GM18870 (cell line): Measurements from ENCODE around the gene PARD6A.

Source experiments
- ATAC-seq: cut with Tn5 transposase; IDR thresholded peaks from one replicate; pipeline ENCODE4 v1.9.1; 2021; ENCODE audit warnings: moderate library complexity; ENCODE audit not compliant: unreplicated experiment

Gene PARD6A

GRCh38 chr16:67653789-67654402 is 6.9 kb upstream of the PARD6A start:
- no peak for ATAC-seq

DNA sequence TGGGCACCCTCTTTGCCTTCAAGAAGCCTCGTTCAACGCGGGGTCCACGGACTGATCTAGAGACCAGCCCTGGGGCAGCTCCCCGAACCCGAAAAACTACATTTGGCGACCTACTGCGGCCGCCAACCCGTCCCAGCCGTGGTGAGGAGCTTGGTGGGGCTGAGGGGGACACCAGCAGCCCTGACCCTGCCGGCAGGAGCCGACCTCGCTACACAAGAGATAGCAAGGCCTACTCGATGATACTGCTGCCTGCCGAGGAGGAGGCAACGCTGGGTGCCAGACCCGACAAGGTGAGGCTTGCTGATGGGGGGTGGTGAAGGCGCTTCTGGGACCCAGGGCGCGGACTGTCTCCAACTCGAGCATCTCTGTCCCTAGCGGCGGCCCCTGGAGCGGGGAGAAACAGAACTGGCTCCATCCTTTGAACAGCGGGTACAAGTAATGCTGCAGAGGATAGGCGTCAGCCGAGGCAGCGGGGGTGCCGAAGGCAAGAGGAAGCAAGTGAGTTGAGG is 6.3 kb upstream of the PARD6A start:
- no peak for ATAC-seq

- ATAC-seq: no peak
Measured at GRCh38 chr16:67655363-67655762, 5.4 kb upstream of the PARD6A start.

GRCh38 chr16:67656344-67657016 is 4.3 kb upstream of the PARD6A start:
- no peak for ATAC-seq

DNA sequence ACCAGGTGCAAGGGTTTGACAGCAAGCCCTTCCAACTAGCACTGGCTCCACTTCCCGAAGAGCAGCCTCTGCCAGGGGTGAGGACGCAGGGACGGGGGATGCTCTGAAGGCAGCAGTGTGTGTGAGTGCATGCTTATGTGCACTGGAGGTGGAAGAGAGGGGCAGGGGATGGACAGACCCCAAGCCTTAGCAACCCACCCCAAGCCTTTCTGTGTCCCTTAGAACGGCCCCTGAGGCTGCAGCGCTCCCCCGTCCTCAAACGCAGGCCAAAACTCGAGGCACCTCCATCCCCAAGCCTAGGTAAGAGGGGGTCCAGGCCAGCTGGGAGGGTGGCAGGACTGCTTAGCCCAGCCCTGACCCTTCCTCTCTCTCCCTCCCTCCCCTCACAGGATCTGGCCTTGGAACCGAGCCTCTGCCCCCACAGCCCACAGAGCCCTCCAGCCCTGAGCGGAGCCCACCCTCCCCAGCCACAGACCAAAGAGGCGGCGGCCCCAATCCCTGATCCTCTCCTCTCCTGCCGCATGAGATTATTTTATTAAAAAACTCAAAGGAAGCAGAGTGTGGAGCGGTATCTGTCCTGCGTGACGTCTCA is 3.6 kb upstream of the PARD6A start:
- no peak for ATAC-seq

DNA sequence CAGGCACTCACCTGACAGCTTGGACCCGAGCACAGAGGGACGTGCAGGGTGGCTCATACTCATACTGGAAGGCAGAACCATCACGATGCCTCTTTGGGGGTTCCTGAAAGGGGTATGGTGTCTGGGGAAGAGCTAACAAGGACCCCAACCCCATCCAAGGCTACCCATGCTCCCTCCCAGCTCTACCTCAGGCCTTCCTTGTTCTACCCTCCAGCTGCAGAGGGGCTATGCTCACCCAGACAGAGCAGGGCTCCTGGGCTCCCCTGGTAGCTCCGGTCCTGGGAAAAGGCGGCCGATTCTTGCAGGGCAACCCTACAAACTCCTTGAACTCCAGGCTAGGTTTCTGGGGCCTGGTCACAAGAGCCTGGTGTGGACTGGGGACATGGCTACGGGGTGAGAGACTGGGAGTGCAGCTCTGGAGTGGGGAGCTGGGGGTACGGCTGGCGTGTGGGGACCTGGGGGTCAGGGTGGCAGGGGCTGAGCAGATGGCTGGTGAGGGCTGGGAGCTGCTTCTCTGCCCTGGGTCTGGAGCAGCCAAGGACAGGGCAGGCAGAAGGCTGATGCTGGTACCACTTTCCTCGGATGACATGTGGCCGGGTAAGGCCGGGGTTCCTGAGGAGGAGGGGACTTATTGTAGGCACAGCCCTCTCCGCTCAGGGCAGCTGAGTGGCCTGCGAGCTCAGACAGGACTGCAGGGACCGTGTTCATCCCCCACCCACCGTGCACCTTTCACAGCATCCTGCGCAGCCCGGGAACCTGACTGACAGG is 2.8 kb upstream of the PARD6A start:
- ATAC-seq: no peak

DNA sequence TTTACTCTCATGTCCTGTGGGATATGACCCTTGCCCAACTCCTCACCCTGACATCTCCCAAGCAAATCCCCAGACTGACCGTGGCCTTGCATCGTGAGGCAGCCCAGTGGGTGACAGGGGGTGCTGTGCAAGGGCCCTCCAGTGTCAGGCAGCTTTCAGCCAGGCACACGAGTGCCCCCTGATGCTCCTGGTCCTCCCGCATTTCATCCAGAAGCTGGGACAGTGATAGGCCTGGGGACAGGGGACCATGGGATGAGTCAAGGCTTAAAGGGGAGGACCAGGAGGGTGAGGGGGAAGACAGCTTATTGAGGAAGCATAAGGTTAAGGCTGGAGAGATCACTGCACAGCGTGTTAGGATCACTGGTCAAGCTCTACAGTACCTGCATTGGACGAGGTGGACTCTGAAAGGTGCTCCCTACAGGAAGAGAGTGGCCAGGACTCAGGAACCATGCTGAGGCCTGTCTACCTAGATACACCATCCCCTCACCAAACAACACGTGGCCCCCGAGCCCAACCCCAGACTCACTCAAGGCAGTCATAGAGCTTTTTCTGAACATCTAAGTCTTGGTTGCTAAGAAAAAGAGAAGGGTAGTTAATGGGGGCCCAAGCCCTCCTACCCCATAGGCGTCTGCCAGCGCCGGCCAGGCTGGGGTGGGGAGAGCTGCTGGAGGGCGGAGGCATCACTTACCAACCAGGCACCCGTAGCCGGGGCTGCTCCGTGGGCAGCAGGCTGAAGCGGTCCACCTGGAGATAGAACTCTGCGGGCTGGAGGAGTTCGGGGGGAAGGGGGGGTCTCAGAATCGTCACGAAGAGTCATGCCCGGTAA is 1.7 kb upstream of the PARD6A start:
- ATAC-seq: no peak

GRCh38 chr16:67659675-67660563 is 841 bp upstream of the PARD6A start, which contains the start of gene ACD:
TSS of gene ACD (minus strand) at chr16:67660260. CDS start at chr16:67660220, 40 bp downstream.
- peak; percentile 39 for ATAC-seq

DNA sequence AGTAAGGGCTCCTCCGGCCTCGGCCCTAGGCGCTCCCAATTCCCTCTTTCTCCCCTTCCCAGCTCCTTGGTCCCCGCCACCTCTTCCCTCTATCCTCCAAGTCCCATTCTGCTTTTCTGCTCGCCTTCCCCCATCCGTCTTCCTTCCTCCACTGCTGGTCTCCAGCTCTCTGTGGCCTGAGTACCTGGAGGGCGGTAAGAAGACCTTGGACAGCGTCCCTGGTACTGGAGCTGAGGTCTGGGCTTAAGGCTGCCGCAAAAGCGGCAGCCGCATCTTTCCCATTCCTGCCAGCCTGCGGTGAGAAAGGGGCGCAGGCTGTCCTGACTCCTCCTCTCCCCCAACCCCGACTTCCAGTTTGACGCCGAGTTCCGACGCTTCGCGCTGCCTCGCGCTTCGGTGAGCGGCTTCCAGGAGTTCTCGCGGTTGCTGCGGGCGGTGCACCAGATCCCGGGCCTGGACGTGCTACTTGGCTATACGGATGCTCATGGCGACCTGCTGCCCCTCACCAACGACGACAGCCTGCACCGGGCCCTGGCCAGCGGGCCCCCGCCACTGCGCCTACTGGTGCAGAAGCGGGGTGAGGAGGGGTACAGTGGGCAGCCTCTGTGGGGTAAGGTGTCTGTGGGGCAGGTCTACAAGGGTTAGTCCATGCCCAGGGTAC is 471 bp downstream of the PARD6A start:
- ATAC-seq: no peak

- ATAC-seq: no peak
Measured at GRCh38 chr16:67661886-67662652, 1.3 kb downstream of the PARD6A start.

- no peak for ATAC-seq
Measured at GRCh38 chr16:67662653-67663010, 1.9 kb downstream of the PARD6A start.

DNA sequence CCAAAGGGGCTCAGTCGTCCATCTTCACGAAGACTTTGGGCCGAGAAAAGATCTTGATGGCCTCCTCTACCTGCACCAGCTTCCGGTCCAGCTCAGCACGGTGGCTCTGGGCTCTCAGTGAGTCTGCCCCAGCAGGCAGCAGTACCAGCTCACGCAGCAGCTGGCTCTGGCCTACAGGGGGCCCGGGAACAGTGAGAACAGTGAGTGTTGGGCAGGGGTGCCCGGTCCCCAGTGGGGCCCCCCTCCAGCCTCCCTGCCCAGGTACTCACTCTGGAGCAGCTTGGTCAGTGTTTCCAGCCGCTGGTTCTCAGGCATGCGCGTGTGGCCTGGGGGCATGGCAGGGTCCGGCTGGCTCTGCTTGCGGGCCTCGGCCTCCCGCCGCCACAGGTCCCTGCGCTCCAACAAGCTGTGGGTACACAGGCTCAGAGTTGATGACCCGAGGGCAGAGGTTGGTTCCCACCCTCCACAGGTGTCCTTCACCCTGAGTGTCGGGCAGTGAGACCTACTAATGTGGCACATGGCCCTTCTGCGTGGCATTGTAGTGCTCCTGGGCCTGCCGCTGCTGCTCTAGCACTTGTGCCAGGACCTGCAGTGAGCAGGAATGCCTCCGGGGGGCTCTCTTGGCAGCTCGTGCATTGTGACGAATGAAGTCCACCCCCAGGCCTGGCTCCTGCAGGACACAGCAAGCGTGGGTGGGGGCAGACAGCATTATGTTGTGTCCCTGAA is 2.6 kb downstream of the PARD6A start:
- no peak for ATAC-seq

- no peak for ATAC-seq
Measured at GRCh38 chr16:67663877-67664222, 3.1 kb downstream of the PARD6A start.

GRCh38 chr16:67664258-67664657 is 3.5 kb downstream of the PARD6A start:
- no peak for ATAC-seq

- no peak for ATAC-seq
Measured at GRCh38 chr16:67664871-67665270, 4.1 kb downstream of the PARD6A start.

GRCh38 chr16:67665598-67665997 is 4.8 kb downstream of the PARD6A start:
- no peak for ATAC-seq

DNA sequence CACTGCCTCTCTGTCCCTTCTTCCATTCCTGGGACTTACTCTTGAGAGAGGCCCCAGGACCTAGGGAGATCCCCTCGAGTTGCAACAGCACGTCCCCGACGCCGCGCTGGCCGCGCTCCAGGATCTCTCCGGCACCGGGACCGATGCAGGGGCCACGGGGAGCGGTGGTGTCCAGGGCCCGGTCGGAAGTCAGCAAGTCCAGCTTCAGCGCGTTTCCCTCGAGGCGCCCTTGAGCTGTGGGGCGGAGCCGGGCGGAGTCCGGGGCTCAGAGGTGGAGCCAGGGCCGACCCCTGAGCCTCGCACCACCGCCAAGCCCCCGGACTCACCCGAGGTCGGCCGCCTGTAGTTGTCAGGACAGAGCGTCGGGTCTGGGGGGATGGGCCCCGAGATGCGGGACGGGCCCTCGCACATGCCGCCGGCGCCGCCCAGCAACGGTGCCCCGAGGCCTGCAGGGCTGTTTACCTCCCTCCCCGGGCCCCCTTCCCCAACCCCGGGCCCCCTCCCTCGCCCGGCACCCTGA is 5.3 kb downstream of the PARD6A start:
- ATAC-seq: no peak
